ENCODE data around the gene SPATA13.

- TF ChIP-seq EP300 (IDR thresholded peaks at IDR 0.05; ENCODE audit: borderline replicate concordance) = no peak
- no peak for TF ChIP-seq TAF1 (IDR thresholded peaks at IDR 0.05; ENCODE audit: low read depth)
- no peak for TF ChIP-seq FOXM1 (IDR thresholded peaks at IDR 0.05; ENCODE audit: borderline replicate concordance, low read depth)
- TF ChIP-seq USF1 (IDR thresholded peaks at IDR 0.05) = no peak
- no peak for TF ChIP-seq YY1 (IDR thresholded peaks at IDR 0.05; ENCODE audit: low read depth)
- no peak for TF ChIP-seq NFIC (IDR thresholded peaks at IDR 0.05)
- TF ChIP-seq CREB1 (IDR thresholded peaks at IDR 0.05; ENCODE audit: low read depth) = no peak
- no peak for TF ChIP-seq CEBPB (IDR thresholded peaks at IDR 0.05)
- TF ChIP-seq ZBTB7A (IDR thresholded peaks at IDR 0.05; ENCODE audit: low read depth) = no peak
- TF ChIP-seq RAD21 (IDR thresholded peaks at IDR 0.05; ENCODE audit: low read depth) = no peak
These were observed 11.6 kb downstream of the SPATA13 start for GRCh38 chr13:24172071-24172470.
